Activated T-helper 9 cell treated with anti-CD3 and anti-CD28 coated beads, Interleukin-2, amount 50 U/mL, for 16 hours (primary cell): Measurements from ENCODE around the gene NSD1.

Experiments
- DNase-seq: peaks from one replicate; pipeline ENCODE4 v3.0.0-alpha.2; 2020; ENCODE audit warnings: low read depth

NSD1 gene

DNA sequence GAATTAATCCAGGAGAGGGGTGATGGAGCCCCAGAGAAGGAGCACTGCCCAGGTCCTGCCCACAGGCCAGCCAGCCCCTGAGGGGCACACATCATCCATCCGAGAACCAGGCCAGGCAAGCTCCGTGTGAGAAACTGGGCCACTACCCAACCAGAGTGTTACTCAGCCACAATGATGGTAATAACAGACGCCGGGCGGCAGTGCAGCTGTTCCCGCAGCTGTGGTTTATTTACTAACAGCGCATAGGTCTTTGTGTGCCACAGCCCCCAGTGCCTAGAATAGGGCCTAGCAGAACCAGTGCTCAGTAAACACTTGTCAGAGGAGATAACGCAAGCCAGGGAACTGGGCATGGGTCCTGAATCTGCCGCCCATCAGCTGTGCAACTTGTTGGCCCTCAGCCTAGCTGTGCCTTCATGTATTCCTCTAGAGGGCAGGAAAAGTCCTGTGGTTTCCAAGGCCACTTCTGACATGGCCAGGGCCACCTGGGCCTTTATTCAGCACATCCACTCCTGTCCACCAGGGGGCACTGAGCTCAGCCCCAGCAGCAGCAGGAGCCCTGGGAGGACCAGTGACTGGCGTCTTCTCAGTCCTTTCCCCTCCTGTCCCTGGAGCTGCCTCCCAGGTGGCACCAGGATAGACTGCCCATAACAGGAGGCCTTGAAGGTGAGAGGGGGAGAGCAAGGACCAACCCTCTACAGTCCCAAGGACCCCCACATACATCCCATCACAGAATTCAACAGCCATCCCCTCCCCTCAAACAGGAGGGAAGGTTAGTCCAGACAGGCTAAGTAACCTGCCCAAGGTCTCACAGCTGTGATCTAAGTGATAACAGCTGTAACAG, 176.0 kb downstream of the NSD1 start:
- DNase-seq = peak; percentile 58

GRCh38 chr5:177310332-177310731, 176.8 kb downstream of the NSD1 start:
- DNase-seq = no peak

GRCh38 chr5:177310757-177311391, 177.3 kb downstream of the NSD1 start:
- no peak for DNase-seq

GRCh38 chr5:177311392-177311722, 177.8 kb downstream of the NSD1 start:
- DNase-seq = no peak

GRCh38 chr5:177311723-177312648, 178.4 kb downstream of the NSD1 start, which contains the start of gene MXD3:
Gene MXD3, minus strand, starts transcription at chr5:177311898. Its CDS starts 68 bp downstream, at chr5:177311830.
- DNase-seq = peak; percentile 93

- no peak for DNase-seq
Observed at GRCh38 chr5:177312649-177313181, 179.1 kb downstream of the NSD1 start.

DNA sequence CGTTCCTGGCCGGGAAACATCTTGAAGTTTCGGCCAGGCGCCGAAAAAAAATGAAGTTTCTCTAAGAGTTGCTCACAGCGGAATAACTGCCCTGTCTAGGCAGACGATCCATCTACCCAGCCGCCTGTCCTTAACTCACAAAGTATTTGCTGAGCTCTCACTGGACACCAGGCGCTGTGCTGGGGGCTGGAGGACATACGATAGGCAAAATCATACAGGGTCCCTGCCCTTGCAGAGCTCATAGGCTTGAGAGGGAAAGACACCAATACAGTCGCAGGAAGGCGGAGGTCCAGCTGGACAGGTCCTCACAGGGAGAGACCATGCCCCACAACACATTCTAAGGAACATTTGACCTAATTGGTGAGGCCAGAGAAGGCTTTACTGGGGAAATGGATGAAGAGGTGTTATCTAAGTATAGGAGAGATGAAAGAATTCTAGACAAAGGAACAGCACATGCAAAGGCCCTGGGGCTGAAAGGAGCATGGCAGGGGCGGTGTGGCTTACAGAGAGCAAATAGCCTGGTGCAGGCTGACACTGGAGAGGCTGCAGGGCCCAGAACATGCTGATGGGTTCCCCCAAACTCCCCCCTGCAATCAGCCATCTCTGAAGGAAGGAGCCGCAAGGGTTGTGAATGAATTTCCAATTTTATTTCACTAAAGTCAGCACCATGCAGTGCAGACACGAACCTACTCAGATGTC, 180.1 kb downstream of the NSD1 start:
- DNase-seq = no peak

DNA sequence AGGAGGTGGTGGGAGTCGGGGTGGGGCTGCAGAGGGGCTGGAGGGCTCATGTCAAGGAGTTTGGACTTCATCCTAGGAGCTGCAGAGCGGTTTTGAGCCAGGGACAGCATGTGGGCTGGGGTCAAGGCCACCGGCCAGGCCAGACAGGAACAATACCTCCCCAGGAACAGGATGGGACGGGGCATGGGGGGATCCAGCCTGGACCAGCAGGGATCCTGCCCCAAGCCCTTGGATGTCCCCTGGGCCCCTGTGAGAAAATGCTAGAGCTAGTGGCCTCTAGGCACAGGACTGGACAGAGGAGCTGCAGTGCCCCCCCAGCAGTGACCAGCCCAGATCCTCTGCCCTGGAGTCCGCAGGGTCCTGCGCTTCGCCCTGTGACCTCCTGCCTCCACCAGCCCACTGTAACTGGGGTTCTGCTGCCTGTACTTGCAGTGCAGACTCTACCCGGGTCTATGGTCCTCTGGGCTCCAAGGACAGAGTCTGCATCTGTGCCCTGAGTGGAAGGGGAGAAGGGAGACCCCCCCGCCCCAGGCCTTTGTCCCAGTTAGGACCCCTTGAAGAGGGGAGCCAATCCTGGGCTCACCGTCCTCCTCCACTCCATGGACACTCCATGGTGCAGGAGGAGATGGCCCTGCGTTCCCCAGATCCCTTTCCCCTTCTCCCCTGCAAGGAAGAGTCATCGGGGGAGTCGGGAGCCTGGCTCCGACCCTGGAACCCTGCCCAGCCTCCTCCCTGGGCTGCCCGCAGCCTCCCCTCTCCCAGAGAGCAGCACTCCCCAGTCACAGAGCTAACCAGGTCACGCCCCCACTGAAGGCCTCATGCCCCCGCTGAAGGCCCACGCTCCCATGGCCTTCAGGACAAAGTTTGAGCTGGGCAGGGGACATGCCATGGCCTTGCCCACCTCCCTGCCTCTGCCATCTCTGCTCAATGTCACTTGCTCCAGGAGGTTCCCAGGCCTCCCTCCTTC, 181.1 kb downstream of the NSD1 start:
- no peak for DNase-seq

DNA sequence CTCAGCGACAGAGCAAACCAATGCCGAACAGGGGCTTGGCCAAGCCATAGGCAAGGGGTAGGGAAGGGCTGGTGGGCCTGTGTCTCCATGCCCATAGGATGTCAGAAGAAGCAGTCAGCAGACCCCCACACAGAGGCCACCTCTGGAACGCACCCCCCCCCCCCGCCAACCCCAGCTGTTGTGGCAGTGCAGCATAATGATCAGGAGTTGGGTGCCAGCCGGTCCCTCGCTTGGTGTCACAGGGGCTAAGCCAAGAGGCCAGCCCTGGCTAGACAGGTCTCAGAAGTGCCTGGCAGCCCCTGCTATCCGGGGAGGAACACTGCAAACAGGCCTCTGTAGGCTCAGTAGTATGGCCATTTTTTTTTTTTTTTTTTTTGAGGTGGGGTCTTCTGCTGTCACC, 181.8 kb downstream of the NSD1 start:
- DNase-seq = no peak

DNA sequence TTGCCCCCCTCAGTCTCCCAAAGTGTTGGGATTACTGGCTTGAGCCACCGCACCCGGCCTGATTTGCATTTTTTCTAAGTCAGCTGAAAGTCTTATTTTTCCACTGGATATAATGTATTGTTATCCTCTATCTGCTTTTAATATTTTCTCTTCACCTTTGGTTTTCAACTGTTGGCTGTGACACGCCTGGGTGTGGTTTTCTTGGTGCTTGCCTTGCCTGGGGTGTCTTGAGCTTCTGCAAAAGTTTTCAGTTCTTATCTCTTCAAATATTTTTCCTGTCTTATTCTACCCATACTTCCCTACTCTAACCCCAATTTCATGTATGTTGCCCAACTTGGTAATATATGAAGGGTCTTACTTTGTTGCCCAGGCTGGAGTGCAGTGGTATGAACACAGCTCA, 182.4 kb downstream of the NSD1 start:
- DNase-seq = no peak

- peak; percentile 57 for DNase-seq
Observed at GRCh38 chr5:177317959-177318377, 184.4 kb downstream of the NSD1 start.

DNA sequence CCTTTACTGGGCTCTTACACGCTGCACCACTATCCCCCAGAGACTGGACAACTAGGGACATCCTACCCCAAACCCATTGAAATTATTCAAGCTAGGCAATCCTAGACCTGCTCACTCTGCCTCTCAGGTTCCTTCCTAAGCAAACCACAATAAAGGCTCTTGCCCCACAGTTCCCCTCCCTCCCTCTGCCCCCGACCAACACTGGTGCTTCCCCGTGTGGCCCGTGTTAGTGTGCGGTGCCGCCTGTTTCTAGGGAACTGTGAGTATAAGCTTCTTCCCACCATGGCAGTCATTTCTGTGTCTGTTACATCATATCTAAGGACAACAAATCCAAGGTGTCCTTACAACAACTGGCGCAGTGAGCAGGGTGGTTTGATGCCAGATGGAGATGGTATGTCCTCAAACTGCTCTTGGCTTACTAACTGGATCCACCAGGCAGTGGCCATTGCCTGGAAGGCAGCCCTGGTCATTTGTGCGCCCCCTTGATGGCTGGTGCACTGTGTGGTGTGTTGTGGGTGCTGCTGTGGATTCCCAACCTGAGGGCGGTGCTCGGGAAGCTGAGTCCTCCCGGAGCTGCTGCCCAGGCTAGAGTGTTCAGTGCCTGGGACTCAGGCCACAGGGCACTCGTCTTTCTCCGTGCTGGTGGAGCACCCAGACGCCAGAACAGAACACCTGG, 186.5 kb downstream of the NSD1 start:
- DNase-seq = no peak

- DNase-seq = no peak
Observed at GRCh38 chr5:177320879-177321278, 187.3 kb downstream of the NSD1 start.

DNA sequence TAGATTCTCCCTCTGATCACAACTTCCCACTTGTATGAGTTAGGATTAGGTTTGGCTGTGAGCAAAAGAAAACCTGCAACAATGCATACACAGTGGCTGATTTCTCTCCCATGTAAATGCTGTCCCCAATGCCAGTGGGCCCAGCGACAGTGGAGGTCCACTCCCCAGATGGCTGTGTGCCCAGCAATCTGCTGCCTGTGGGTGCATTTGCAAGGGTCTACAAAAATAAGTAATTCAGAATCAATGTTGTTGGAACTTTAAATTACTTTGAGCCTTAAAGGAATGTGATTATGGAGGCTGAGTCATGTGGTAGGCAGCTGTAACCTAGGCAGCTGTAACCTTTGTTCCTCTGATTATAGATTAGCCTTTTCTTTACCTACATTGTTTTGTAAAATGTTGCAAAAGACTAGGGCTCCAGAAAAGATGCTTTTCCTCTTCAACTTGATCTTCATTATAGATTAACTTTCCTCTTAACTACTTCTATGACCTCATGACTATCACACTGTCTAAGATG, 192.4 kb downstream of the NSD1 start:
- no peak for DNase-seq

- DNase-seq = no peak
Observed at GRCh38 chr5:177327539-177328522, 194.3 kb downstream of the NSD1 start.

GRCh38 chr5:177328545-177329231, 195.1 kb downstream of the NSD1 start:
- DNase-seq = no peak

- DNase-seq = no peak
Observed at GRCh38 chr5:177329883-177330282, 196.3 kb downstream of the NSD1 start.
